Activated CD4-positive, alpha-beta memory T cell treated with anti-CD3 and anti-CD28 coated beads, Interleukin-2, amount 10 ng/mL, durations not matched to agents 7 days and 5 days (primary cell): ENCODE results near the gene MYPN. TPM values are rescaled to one million over a fixed set of nuclear protein-coding genes. Genes with fewer than 3 reads are reported as not detected.
"Not testable (repeated sequence)": the region's sequence is repeated elsewhere in the genome, so short reads cannot be mapped to it uniquely, and the experiment has no call there.

Experiments used
- CTCF ChIA-PET: fragments of 350-600 bp; sonication (Branson Sonifier 250); formaldehyde crosslinking; loops from one replicate; lab custom pipeline; 2021; ENCODE audit warnings: antibody characterized with exemption, inconsistent platforms; lab: Charles Lee
- POLR2A ChIA-PET: fragments of 350-600 bp; sonication (Branson Sonifier 250); formaldehyde crosslinking; loops from one replicate; lab custom pipeline; 2021; ENCODE audit warnings: antibody characterized with exemption; lab: Charles Lee
- DNase-seq: peaks from one replicate; pipeline ENCODE4 v3.0.0-alpha.2; 2020
- H3K27ac Mint-ChIP-seq: one replicate; pipeline ENCODE4 v1.8.0; 2021; ENCODE audit warnings: mild to moderate bottlenecking, mixed read lengths
- H3K27me3 Mint-ChIP-seq: one replicate; pipeline ENCODE4 v1.8.0; 2021; ENCODE audit warnings: mixed read lengths
- H3K36me3 Mint-ChIP-seq: one replicate; pipeline ENCODE4 v1.8.0; 2021; ENCODE audit warnings: low read depth, mixed read lengths
- H3K4me1 Mint-ChIP-seq: one replicate; pipeline ENCODE4 v1.8.0; 2021; ENCODE audit warnings: mixed read lengths
- H3K4me3 Mint-ChIP-seq: one replicate; pipeline ENCODE4 v1.8.0; 2021; ENCODE audit warnings: mild to moderate bottlenecking, mixed read lengths
- H3K9me3 Mint-ChIP-seq: one replicate; pipeline ENCODE4 v1.8.0; 2021; ENCODE audit warnings: mixed read lengths
- total RNA-seq, 2 experiments: library from RNA; stranded (reverse); gene quantifications; one replicate each; pipeline ENCODE4 v1.2.3, GENCODE V29; 2021

Gene MYPN
- total RNA-seq, 2 experiments from 2014 or later = not detected

GRCh38 chr10:68142761-68143160 lies 33.5 kb downstream of the MYPN start:
- no peaks in the 10 kb centered on the region for H3K36me3 Mint-ChIP-seq
- H3K27me3 Mint-ChIP-seq = peaks cover 20% of the 10 kb centered on the region
- no peak overlapping the region for H3K4me3 Mint-ChIP-seq
- H3K9me3 Mint-ChIP-seq = no peaks in the 10 kb centered on the region
- H3K27ac Mint-ChIP-seq = no peak overlapping the region
- peaks cover 7% of the 10 kb centered on the region for H3K4me1 Mint-ChIP-seq
- DNase-seq = no peak
- CTCF ChIA-PET = interaction anchor here (0.7 kb wide), 1 partner anchor 15 kb away, joined by 3 read pairs; no protein-coding TSS in a partner anchor
- POLR2A ChIA-PET = no interaction called here

DNA sequence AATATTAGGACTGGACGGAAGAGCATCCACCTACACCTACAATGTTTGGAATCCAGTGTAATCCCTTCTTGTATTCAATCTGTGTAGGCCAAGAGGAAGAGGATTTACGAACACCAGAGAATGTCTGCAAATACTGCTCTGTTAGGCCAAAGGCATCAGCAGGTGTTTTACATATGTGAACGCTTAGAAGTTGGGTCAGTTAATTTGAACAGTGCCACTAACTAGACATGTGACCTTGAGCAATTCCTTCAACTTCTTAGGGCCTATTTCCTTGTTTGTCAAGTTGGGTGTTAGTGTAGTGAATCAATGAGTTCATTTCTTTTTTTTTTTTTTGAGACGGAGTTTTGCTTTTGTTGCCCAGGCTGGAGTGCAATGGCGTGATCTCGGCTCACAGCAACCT lies 35.4 kb downstream of the MYPN start:
- Mint-ChIP-seq H3K27me3 (peaks cover 11% of the 10 kb centered on the region), H3K4me1 (peaks cover 2% of the 10 kb centered on the region), H3K9me3 (no peaks in the 10 kb centered on the region), H3K4me3 (no peak overlapping the region), H3K36me3 (no peaks in the 10 kb centered on the region), H3K27ac (no peak overlapping the region)
- POLR2A ChIA-PET = no interaction called here
- DNase-seq = no peak
- CTCF ChIA-PET = no interaction called here

DNA sequence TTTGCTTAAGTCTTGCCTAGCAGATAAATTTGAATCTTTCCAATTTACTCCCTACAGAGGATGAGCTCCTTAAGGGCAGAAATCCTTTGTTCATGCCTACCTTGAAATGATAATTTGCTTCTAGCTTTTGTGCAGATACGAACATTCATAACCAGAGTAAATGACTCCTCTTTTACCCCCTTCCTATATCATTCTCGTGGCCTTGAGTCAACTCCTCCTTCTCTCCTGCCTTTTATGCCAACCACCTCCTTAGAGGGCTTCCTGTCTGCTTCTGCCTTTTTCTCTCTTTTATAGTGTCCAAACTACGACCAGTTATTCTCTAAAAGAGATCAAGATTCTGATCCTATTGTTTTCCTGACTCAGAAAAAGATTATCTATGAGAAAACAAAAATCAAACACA lies 36.4 kb downstream of the MYPN start:
- peaks cover 2% of the 10 kb centered on the region for H3K4me1 Mint-ChIP-seq
- H3K4me3 Mint-ChIP-seq = no peak overlapping the region
- CTCF ChIA-PET = no interaction called here
- DNase-seq = no peak
- no peaks in the 10 kb centered on the region for H3K36me3 Mint-ChIP-seq
- no peak overlapping the region for H3K27ac Mint-ChIP-seq
- POLR2A ChIA-PET = no interaction called here
- H3K27me3 Mint-ChIP-seq = peaks cover 1% of the 10 kb centered on the region
- no peaks in the 10 kb centered on the region for H3K9me3 Mint-ChIP-seq

- CTCF ChIA-PET = no interaction called here
- peaks cover 1% of the 10 kb centered on the region for H3K27me3 Mint-ChIP-seq
- H3K4me3 Mint-ChIP-seq = no peak overlapping the region
- DNase-seq = no peak
- no peaks in the 10 kb centered on the region for H3K9me3 Mint-ChIP-seq
- H3K36me3 Mint-ChIP-seq = no peaks in the 10 kb centered on the region
- POLR2A ChIA-PET = no interaction called here
- peaks cover 2% of the 10 kb centered on the region for H3K4me1 Mint-ChIP-seq
- no peak overlapping the region for H3K27ac Mint-ChIP-seq
Observed at GRCh38 chr10:68146133-68146532, 36.8 kb downstream of the MYPN start.

DNA sequence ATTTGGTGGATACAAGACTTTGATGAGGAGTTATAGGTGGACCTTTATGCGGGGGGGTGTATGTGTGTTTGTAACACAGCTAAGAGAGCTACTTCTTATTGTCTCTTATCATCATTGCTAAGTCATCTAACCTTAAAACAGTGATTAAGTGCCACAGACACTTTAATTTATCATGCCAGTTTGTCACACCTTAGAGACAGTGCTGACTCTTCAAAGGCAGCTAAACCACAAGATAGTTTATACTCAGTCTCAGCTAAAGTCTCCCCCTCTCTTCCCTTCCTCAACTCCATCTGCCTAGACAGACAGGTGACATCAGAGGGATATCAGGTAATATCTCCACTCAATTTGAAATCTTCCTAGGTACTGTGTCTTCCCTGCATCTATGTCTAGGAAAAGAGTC lies 42.2 kb downstream of the MYPN start:
- no peak for DNase-seq
- Mint-ChIP-seq H3K36me3 (no peaks in the 10 kb centered on the region), H3K9me3 (no peaks in the 10 kb centered on the region), H3K27me3 (no peaks in the 10 kb centered on the region), H3K4me3 (no peak overlapping the region), H3K4me1 (peaks cover 3% of the 10 kb centered on the region), H3K27ac (no peak overlapping the region)
- CTCF ChIA-PET = interaction anchor here (1.1 to 3.6 kb wide), 4 partner anchors 9 to 363 kb away, joined by 3 to 23 read pairs (median 6); no protein-coding TSS in a partner anchor
- POLR2A ChIA-PET = no interaction called here

DNA sequence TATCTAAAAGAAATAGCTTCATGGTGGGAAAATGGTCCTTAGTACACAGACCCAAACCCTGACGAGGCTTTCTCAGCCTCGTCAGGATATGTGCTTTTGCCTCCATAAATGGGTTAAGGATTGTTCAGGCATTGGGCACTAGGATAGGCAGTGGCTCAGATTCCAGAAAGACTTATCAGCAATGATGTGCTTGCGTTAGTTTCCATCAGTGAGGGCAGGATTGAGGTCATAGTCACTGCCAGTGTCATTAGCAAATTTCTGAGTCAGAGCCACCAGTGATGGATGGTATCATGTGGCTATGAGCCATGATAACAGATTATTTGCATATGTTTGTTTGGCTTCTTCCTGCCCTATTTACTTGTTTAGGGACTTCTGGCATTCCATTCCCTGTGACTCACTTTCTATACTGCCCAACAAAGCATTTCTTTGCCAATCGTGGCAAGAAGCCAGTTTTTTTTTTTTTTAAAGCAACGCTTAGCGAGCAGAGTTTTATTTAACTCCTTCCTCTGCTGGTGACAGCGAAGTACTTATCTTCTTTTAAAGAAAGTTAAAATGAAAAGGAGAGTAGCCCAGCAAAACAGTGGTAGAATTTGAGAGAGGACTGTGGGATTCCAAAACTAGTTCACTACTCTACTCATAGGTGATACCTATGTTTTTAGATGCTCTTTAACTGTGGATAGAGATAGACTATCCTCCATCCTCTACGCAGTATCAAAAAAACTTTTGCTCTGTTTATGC lies 44.4 kb downstream of the MYPN start:
- no peak for DNase-seq
- ChIA-PET POLR2A (interaction anchor here (1.1 kb wide), 1 partner anchor 268 kb away, joined by 3 read pairs; no protein-coding TSS in a partner anchor), CTCF (interaction anchor here (3.6 kb wide), 1 partner anchor 298 kb away, joined by 23 read pairs; no protein-coding TSS in a partner anchor)
- peaks cover 3% of the 10 kb centered on the region for H3K4me1 Mint-ChIP-seq
- H3K4me3 Mint-ChIP-seq = no peak overlapping the region
- H3K9me3 Mint-ChIP-seq = no peaks in the 10 kb centered on the region
- no peaks in the 10 kb centered on the region for H3K36me3 Mint-ChIP-seq
- no peak overlapping the region for H3K27ac Mint-ChIP-seq
- no peaks in the 10 kb centered on the region for H3K27me3 Mint-ChIP-seq

- POLR2A ChIA-PET = interaction anchor here (1.1 kb wide), 1 partner anchor 268 kb away, joined by 3 read pairs; no protein-coding TSS in a partner anchor
- CTCF ChIA-PET = interaction anchor here (1.4 to 6.1 kb wide), 2 partner anchors 299 to 303 kb away, joined by 3 to 100 read pairs; no protein-coding TSS in a partner anchor
- no peaks in the 10 kb centered on the region for H3K9me3 Mint-ChIP-seq
- H3K4me3 Mint-ChIP-seq = no peak overlapping the region
- H3K27ac Mint-ChIP-seq = no peak overlapping the region
- no peaks in the 10 kb centered on the region for H3K27me3 Mint-ChIP-seq
- DNase-seq = no peak
- H3K36me3 Mint-ChIP-seq = no peaks in the 10 kb centered on the region
- peaks cover 3% of the 10 kb centered on the region for H3K4me1 Mint-ChIP-seq
Observed at GRCh38 chr10:68154211-68154497, 44.9 kb downstream of the MYPN start.

GRCh38 chr10:68155615-68156210 lies 46.4 kb downstream of the MYPN start:
- DNase-seq = no peak
- H3K9me3 Mint-ChIP-seq = no peaks in the 10 kb centered on the region
- ChIA-PET POLR2A (interaction anchor here (1.0 to 1.2 kb wide), 2 partner anchors 270 to 367 kb away, joined by 3 to 4 read pairs; no protein-coding TSS in a partner anchor), CTCF (interaction anchor here (0.9 to 6.1 kb wide), 23 partner anchors 9 to 458 kb away, joined by 3 to 100 read pairs (median 4); partner anchors contain the start of gene DNAJC12)
- no peak overlapping the region for H3K27ac Mint-ChIP-seq
- peaks cover 3% of the 10 kb centered on the region for H3K4me1 Mint-ChIP-seq
- H3K27me3 Mint-ChIP-seq = no peaks in the 10 kb centered on the region
- H3K4me3 Mint-ChIP-seq = no peak overlapping the region
- H3K36me3 Mint-ChIP-seq = no peaks in the 10 kb centered on the region

DNA sequence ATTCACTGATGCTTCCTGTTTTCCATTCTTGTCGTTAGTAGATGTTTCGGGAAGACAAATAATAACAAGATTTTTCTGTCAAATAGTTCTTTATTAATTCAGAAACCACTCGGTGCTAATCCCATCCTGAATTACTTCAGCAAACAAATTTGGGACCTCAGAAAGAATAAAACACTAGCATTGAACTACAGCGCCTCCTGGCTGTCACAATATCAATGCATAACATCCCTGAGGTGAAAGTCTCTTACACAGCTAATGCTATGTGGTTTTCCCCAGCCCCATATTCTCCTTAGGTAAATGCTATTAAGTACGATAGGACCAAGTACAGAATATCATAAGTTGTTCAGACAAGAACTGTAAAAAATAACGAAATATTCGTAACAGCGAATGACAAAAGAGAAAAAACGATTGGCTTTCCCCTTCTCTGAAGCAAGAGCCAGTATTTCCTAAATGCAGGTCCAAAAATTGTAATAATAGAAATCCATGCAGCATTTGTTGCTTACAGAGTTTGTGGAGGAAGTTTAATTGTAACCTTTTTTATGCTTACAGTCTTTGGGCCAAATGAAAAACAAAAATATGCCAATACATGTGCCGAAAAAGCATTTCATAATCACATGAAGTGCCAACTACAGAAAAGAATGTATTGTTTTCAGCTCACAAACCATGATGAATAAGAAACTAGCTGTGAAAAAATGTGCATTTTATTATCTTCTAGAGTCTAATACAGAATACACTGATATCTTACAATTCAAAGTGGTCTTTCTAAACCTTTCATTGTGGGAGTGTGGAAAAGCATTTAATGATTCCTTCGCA lies 47.3 kb downstream of the MYPN start:
- ChIA-PET POLR2A (interaction anchor here (1.2 to 1.7 kb wide), 2 partner anchors 271 to 301 kb away, joined by 4 to 6 read pairs; no protein-coding TSS in a partner anchor), CTCF (interaction anchor here (0.6 to 6.1 kb wide), 29 partner anchors 10 to 459 kb away, joined by 3 to 100 read pairs (median 4); no protein-coding TSS in a partner anchor)
- DNase-seq = peak; percentile 63
- Mint-ChIP-seq H3K36me3 (no peaks in the 10 kb centered on the region), H3K9me3 (no peaks in the 10 kb centered on the region), H3K4me3 (no peak overlapping the region), H3K27me3 (no peaks in the 10 kb centered on the region), H3K27ac (no peak overlapping the region), H3K4me1 (peaks cover 3% of the 10 kb centered on the region)

DNA sequence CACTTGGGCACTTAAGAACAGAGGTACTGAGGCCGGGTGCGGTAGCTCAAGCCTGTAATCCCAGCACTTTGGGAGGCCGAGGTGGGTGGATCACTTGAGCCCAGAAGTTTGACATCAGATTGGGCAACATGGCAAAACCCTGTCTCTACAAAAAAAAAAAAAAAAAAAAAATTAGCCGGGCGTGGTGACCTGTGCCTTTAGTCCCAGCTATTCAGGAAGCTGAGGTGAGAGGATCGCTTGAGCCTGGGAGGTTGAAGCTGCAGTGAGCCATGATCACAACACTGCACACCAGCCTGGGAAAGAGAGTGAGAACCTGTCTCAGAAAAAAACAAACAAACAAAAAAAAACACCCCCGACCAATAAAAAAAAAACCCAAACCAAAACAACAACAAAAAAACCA lies 48.2 kb downstream of the MYPN start:
- not testable (repeated sequence) for H3K27ac Mint-ChIP-seq, H3K27me3 Mint-ChIP-seq, H3K36me3 Mint-ChIP-seq, H3K4me1 Mint-ChIP-seq, DNase-seq, H3K4me3 Mint-ChIP-seq, H3K9me3 Mint-ChIP-seq
- ChIA-PET POLR2A (interaction anchor here (1.3 to 1.7 kb wide), 2 partner anchors 272 to 302 kb away, joined by 3 to 6 read pairs; no protein-coding TSS in a partner anchor), CTCF (interaction anchor here (0.7 to 6.1 kb wide), 19 partner anchors 9 to 597 kb away, joined by 3 to 100 read pairs (median 4); no protein-coding TSS in a partner anchor)

DNA sequence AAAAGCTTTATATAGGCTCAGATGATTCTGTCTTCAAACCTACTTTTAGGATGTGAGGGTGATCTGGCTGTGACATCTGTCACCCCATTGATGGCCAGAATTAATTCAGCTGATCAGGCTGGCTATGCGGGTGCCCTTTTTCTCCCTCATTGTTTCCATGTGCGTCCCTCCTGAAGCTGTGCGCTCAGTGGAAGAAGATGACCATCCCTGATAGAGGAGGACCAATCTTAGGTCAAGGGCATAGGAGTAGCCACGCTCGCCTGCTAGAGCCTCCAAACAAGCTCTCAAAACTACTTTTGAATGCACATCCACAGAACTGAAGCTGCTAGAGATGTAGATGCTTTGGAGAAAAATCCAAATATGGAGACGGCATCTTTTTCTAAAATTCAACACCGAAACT lies 48.7 kb downstream of the MYPN start:
- Mint-ChIP-seq H3K9me3 (no peaks in the 10 kb centered on the region), H3K27ac (no peak overlapping the region), H3K27me3 (no peaks in the 10 kb centered on the region), H3K4me1 (peaks cover 3% of the 10 kb centered on the region), H3K4me3 (no peak overlapping the region), H3K36me3 (no peaks in the 10 kb centered on the region)
- CTCF ChIA-PET = interaction anchor here (0.8 to 6.1 kb wide), 9 partner anchors 15 to 370 kb away, joined by 3 to 100 read pairs (median 4); no protein-coding TSS in a partner anchor
- POLR2A ChIA-PET = interaction anchor here (1.3 to 1.7 kb wide), 2 partner anchors 272 to 302 kb away, joined by 3 to 6 read pairs; no protein-coding TSS in a partner anchor
- DNase-seq = no peak

GRCh38 chr10:68163735-68164134 lies 54.4 kb downstream of the MYPN start:
- DNase-seq = no peak
- H3K9me3 Mint-ChIP-seq = no peaks in the 10 kb centered on the region
- no peaks in the 10 kb centered on the region for H3K27me3 Mint-ChIP-seq
- H3K4me3 Mint-ChIP-seq = no peak overlapping the region
- peaks cover 9% of the 10 kb centered on the region for H3K4me1 Mint-ChIP-seq
- H3K27ac Mint-ChIP-seq = no peak overlapping the region
- no peaks in the 10 kb centered on the region for H3K36me3 Mint-ChIP-seq
- ChIA-PET POLR2A (no interaction called here), CTCF (interaction anchor here (1.7 kb wide), 1 partner anchor 8 kb away, joined by 4 read pairs; no protein-coding TSS in a partner anchor)
